ENCODE data around the gene DEFB127. TPM values are rescaled to one million over a fixed set of nuclear protein-coding genes. Genes with fewer than 3 reads are reported as not detected.

Gene DEFB127
- total RNA-seq, 4 donors from 2014 or later, result not detected

GRCh38 chr20:142290-142689, 15.0 kb upstream of the DEFB127 start, which contains the start of gene DEFB126:
Gene DEFB126, plus strand, starts transcription at chr20:142590. Its CDS starts 39 bp downstream, at chr20:142629.
- 52 to 70% methylated on average over 1 of the region's 1 CpG for WGBS, 2 donors
- DNase-seq, result no peak
- intact Hi-C loops (cut with DNase I), result no loop called here
- no peaks in the 10 kb centered on the region for H3K4me1 ChIP-seq
- no peaks in the 10 kb centered on the region for H3K9me3 ChIP-seq
- H3K27ac ChIP-seq, result no peak within 1 kb of the TSS
- no peaks in the 10 kb centered on the region for H3K36me3 ChIP-seq
- TF ChIP-seq CTCF (IDR thresholded peaks at IDR 0.05) (no peak), POLR2A (IDR thresholded peaks at IDR 0.05) (no peak)
- no peaks in the 10 kb centered on the region for H3K27me3 ChIP-seq
- H3K4me3 ChIP-seq (replicated peaks in 1 of 3), result no peak within 1 kb of the TSS

GRCh38 chr20:145877-146276, 11.4 kb upstream of the DEFB127 start:
- H3K36me3 ChIP-seq, result no peaks in the 10 kb centered on the region
- intact Hi-C loops (cut with DNase I), result no loop called here
- no peak for DNase-seq
- WGBS, 2 donors, result 58% methylated on average over 2 of the region's 2 CpGs
- H3K27ac ChIP-seq, result no peak overlapping the region
- H3K4me3 ChIP-seq (replicated peaks in 1 of 3), result no peak overlapping the region
- no peaks in the 10 kb centered on the region for H3K4me1 ChIP-seq
- no peaks in the 10 kb centered on the region for H3K27me3 ChIP-seq
- TF ChIP-seq CTCF (IDR thresholded peaks at IDR 0.05), result no peak
- TF ChIP-seq POLR2A (IDR thresholded peaks at IDR 0.05), result no peak
- no peaks in the 10 kb centered on the region for H3K9me3 ChIP-seq

- no peaks in the 10 kb centered on the region for H3K9me3 ChIP-seq
Observed at GRCh38 chr20:152131-152530, 5.1 kb upstream of the DEFB127 start.

GRCh38 chr20:164618-165017, 7.4 kb downstream of the DEFB127 start:
- Histone ChIP-seq H3K36me3 (no peaks in the 10 kb centered on the region), H3K4me1 (no peaks in the 10 kb centered on the region), H3K4me3 (replicated peaks in 1 of 3) (no peak overlapping the region), H3K9me3 (no peaks in the 10 kb centered on the region), H3K27me3 (no peaks in the 10 kb centered on the region), H3K27ac (no peak overlapping the region)
- no peak for TF ChIP-seq CTCF (IDR thresholded peaks at IDR 0.05)
- DNase-seq, result no peak
- WGBS, 2 donors, result 45 to 51% methylated on average over 3 of the region's 3 CpGs
- intact Hi-C loops (cut with DNase I), result no loop called here

More at GRCh38 chr20:152131-152530, 5.1 kb upstream of the DEFB127 start:
- 82 to 87% methylated on average over 1 of the region's 1 CpG for WGBS, 2 donors
- no peak overlapping the region for H3K4me3 ChIP-seq (replicated peaks in 1 of 3)
- intact Hi-C loops (cut with DNase I), result no loop called here
- H3K36me3 ChIP-seq, result no peaks in the 10 kb centered on the region
- no peaks in the 10 kb centered on the region for H3K4me1 ChIP-seq
- no peak for TF ChIP-seq CTCF (IDR thresholded peaks at IDR 0.05)
- no peak for TF ChIP-seq POLR2A (IDR thresholded peaks at IDR 0.05)
- DNase-seq, result no peak
- no peaks in the 10 kb centered on the region for H3K27me3 ChIP-seq
- no peak overlapping the region for H3K27ac ChIP-seq

- H3K9me3 ChIP-seq, result no peaks in the 10 kb centered on the region
- 85 to 86% methylated on average over 2 of the region's 2 CpGs for WGBS, 2 donors
- no peak for TF ChIP-seq POLR2A (IDR thresholded peaks at IDR 0.05)
- no peak for TF ChIP-seq CTCF (IDR thresholded peaks at IDR 0.05)
- H3K27me3 ChIP-seq, result no peaks in the 10 kb centered on the region
- intact Hi-C loops (cut with DNase I), result no loop called here
- no peak overlapping the region for H3K4me3 ChIP-seq (replicated peaks in 1 of 3)
- no peaks in the 10 kb centered on the region for H3K36me3 ChIP-seq
- no peak overlapping the region for H3K27ac ChIP-seq
- DNase-seq, result no peak
- no peaks in the 10 kb centered on the region for H3K4me1 ChIP-seq
Observed at GRCh38 chr20:168876-169275, 11.6 kb downstream of the DEFB127 start.

All from thyroid gland (tissue), 4 donors.